Testis (tissue), 2 donors: ENCODE measurements around the gene ARMH4.

ENCODE experiments used
- CTCF ChIP-seq, 3 experiments: fragments of 450-650 bp in 2 of 3; fragments of 200-600 bp in 1 of 3; sonication (generic) in 1 of 3; IDR thresholded peaks; one replicate each; pipeline ENCODE4 v1.5.1; 2016 to 2019; ENCODE audit warnings: antibody characterized with exemption in 3 of 3, mild to moderate bottlenecking in 2 of 3, moderate library complexity in 1 of 3
- POLR2A ChIP-seq: fragments of 450-650 bp; IDR thresholded peaks from one replicate; pipeline ENCODE4 v1.6.1; 2017; ENCODE audit warnings: antibody characterized with exemption, mild to moderate bottlenecking, moderate library complexity

GRCh38 chr14:58160561-58160960, 8.5 kb upstream of the ARMH4 start:
- TF ChIP-seq CTCF (IDR thresholded peaks at IDR 0.05), result no peak
- TF ChIP-seq POLR2A, result no peak
